Left lung (tissue), 10 donors: ENCODE results near the gene ADCY2. TPM values are rescaled to one million over a fixed set of nuclear protein-coding genes. Genes with fewer than 3 reads are reported as not detected.
A peak's percentile ranks its signal among the peaks of the same experiment; 100 is the strongest.

Experiments
- ATAC-seq: fragments of 200-7000 bp; cut with Tn5 transposase; one replicate; pipeline ENCODE4 v1.9.1; 2020; ENCODE audit warnings: moderate library complexity
- DNase-seq, 4 donors: peaks; one replicate each; pipeline ENCODE4 v3.0.0-alpha.2; 2013 to 2020
- H3K27ac ChIP-seq, 2 donors: fragments of 200-600 bp; sonication (generic) in 1 of 2; one replicate each; pipeline versions ENCODE4 v1.5.0 to v1.8.0; 2020 to 2021
- H3K27me3 ChIP-seq, 2 donors: fragments of 200-600 bp; sonication (generic) in 1 of 2; one replicate each; pipeline versions ENCODE4 v1.5.0 to v1.8.0; 2020 to 2021
- H3K36me3 ChIP-seq, 2 donors: fragments of 200-600 bp; sonication (generic) in 1 of 2; one replicate each; pipeline versions ENCODE4 v1.5.0 to v1.8.0; 2020 to 2021
- H3K4me1 ChIP-seq, 2 donors: fragments of 200-600 bp; one replicate each; pipeline ENCODE4 v1.8.0; 2021
- H3K4me3 ChIP-seq, 2 donors: fragments of 200-600 bp; sonication (generic) in 1 of 2; one replicate each; pipeline versions ENCODE4 v1.5.0 to v1.8.0; 2020 to 2021; ENCODE audit warnings: mild to moderate bottlenecking in 1 of 2
- H3K9me3 ChIP-seq, 2 donors: fragments of 200-600 bp; sonication (generic) in 1 of 2; one replicate each; pipeline versions ENCODE4 v1.5.0 to v1.8.0; 2020 to 2021
- intact Hi-C, 2 donors: fragments of 100-400 bp; cut with DNase I; formaldehyde crosslinking; loops; one replicate each; pipeline versions ENCODE4 v1.11.2 to v1.14.2; 2022
- polyA plus RNA-seq, 6 donors: library from polyadenylated mRNA; unstranded; fragments of 120-200 nt; gene quantifications; one replicate each; pipeline ENCODE4 v1.2.1, GENCODE V29; 2013; ENCODE audit not compliant: insufficient read length in 6 of 6
- total RNA-seq, 2 donors: library from RNA; stranded (reverse); fragmentation: NEBNext Ultra II Directional; extraction: Animal tissue kit (Norgen Biotek cat#: 25700); gene quantifications; one replicate each; pipeline ENCODE4 v1.2.1, GENCODE V29; 2021
- TF ChIP-seq, protein P1 (sequence below), 2 donors: fragments of 200-600 bp; sonication (generic) in 1 of 2; IDR thresholded peaks; one replicate each; pipeline versions ENCODE4 v1.5.0 to v1.8.0; 2021; ENCODE audit warnings: antibody characterized with exemption in 2 of 2
- donor health status: DM: no; HTN: yes; CAD: no.
- donor health status: DM: no; HTN: no; CAD: no.

The ADCY2 gene
- total and polyA plus RNA-seq, 8 donors, result 0.34 to 14.0 (median 9.6) TPM

DNA sequence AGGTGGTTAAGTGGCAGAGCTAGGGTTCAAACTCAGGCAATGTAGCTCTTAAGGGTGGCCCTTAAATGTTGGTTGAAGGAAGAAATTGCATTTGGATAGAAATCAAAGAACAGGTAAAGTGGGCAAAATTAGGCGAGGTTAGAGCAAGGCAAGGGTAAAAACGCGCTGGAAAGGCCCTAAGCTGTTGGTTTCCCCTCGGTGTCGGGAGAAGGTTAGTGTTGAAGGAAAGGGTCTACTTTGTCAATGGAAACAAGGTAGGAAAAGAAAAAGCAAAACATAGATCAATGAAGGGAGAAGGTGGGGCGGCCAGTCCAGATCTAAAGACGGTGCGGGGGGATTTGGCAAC, 472.5 kb downstream of the ADCY2 start:
- H3K4me1 ChIP-seq, result peaks cover 5 to 47% of the 10 kb centered on the region in 2 donors
- peak overlapping the region; percentile 87 to 92 for H3K27ac ChIP-seq
- intact Hi-C loops, result no loop called here
- DNase-seq, result no peak
- no peaks in the 10 kb centered on the region for H3K27me3 ChIP-seq
- TF ChIP-seq, protein P1, sequence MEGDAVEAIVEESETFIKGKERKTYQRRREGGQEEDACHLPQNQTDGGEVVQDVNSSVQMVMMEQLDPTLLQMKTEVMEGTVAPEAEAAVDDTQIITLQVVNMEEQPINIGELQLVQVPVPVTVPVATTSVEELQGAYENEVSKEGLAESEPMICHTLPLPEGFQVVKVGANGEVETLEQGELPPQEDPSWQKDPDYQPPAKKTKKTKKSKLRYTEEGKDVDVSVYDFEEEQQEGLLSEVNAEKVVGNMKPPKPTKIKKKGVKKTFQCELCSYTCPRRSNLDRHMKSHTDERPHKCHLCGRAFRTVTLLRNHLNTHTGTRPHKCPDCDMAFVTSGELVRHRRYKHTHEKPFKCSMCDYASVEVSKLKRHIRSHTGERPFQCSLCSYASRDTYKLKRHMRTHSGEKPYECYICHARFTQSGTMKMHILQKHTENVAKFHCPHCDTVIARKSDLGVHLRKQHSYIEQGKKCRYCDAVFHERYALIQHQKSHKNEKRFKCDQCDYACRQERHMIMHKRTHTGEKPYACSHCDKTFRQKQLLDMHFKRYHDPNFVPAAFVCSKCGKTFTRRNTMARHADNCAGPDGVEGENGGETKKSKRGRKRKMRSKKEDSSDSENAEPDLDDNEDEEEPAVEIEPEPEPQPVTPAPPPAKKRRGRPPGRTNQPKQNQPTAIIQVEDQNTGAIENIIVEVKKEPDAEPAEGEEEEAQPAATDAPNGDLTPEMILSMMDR (IDR thresholded peaks at IDR 0.05), result no peak
- H3K9me3 ChIP-seq, result no peaks in the 10 kb centered on the region
- peak; percentile 2 for ATAC-seq
- H3K36me3 ChIP-seq, result peaks cover 0 to 16% of the 10 kb centered on the region in 2 donors
- H3K4me3 ChIP-seq, result peak overlapping the region; percentile 86 to 90

DNA sequence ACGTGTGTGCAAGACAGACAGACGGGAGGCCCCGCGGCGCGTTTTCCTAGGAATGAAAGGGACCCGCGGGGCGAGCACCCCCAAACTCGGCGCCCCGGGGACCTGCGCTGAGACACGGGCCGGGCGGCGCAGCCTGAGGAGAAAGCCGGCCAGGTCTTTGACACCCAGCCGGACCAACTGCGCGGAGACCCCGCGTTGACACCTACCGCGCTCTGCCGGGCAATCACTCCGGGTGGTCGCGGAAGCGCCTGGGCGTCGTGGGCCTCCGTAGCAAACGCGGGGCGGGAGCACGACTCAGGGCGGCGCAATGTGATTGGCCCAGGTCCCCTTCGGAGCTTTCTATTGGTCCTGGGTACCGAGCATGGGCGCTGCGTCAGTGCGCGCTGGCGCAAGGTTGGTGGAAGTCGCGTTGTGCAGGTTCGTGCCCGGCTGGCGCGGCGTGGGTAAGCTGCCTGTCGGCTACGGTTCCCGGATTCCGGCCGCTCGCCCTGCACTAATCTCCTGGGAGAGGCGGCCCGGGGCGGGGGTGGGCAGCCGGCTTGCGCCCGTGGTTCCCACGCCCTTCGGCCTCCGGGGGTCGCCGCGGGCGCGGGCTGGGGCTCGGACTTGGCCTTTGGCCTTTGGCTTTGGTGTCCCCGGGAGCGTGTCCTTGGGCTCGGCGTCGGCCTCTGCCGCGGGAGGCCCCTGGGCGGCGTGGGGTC, 473.0 kb downstream of the ADCY2 start, which contains the start of the genes FASTKD3 and MTRR:
Gene FASTKD3, minus strand, starts transcription at position 259 of the 701 bp plus-strand sequence. CDS start 948 bp downstream, outside the sequence.
Gene MTRR, plus strand, starts transcription at position 376 of the 701 bp plus-strand sequence. CDS start 1,647 bp downstream, outside the sequence.
- Histone ChIP-seq H3K4me3 (peak within 1 kb of the TSS; percentile 86 to 90), H3K36me3 (peaks cover 0 to 16% of the 10 kb centered on the region in 2 donors), H3K27ac (peak within 1 kb of the TSS; percentile 87 to 92), H3K27me3 (no peaks in the 10 kb centered on the region), H3K9me3 (no peaks in the 10 kb centered on the region), H3K4me1 (peaks cover 5 to 47% of the 10 kb centered on the region in 2 donors)
- peak; percentile 91 to 96 (median 95) for DNase-seq
- TF ChIP-seq, protein P1 (IDR thresholded peaks at IDR 0.05), result peak in 1 of 2 donors; percentile 14
- peak; percentile 98 for ATAC-seq
- intact Hi-C loops, result no loop called here

DNA sequence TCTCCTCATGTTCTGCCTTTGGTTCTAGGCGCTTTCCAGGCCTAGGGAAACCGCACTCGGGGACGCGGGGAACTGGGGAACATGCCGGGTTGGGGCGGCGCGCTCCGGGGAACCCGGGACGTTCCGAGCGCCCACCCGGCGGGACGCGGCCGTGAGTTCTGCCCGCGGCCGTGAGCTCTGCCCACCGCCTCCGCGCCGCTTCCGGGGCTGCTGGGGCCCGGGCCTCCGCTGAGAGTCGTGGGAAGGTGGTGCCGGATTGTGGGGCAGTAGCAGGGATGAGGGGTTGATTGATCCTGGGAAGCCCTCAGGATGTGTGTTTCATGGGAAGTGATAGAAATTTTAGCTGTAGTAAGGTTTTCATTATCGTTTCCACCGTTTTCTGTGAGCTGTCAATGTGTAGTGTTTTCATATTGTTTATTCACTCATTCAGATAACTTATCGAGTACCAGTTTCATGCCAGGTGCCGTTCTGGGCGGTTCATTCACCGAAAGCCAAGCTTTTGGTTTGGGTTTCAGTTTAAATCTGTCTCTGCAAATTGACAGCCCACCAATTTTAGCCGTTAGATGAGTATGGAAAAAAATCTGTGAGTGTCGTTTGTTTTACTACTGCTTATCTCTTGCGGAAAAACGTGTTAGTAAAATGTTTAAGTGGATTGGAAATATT, 473.7 kb downstream of the ADCY2 start:
- H3K9me3 ChIP-seq, result no peaks in the 10 kb centered on the region
- intact Hi-C loops, result no loop called here
- H3K36me3 ChIP-seq, result peaks cover 0 to 18% of the 10 kb centered on the region in 2 donors
- peak overlapping the region; percentile 86 to 90 for H3K4me3 ChIP-seq
- TF ChIP-seq, protein P1 (IDR thresholded peaks at IDR 0.05), result no peak
- H3K4me1 ChIP-seq, result peaks cover 5 to 47% of the 10 kb centered on the region in 2 donors
- H3K27ac ChIP-seq, result peak overlapping the region; percentile 87 to 92
- no peaks in the 10 kb centered on the region for H3K27me3 ChIP-seq
- ATAC-seq (peak; percentile 57), DNase-seq (peak in 1 of 4 donors; percentile 85)

DNA sequence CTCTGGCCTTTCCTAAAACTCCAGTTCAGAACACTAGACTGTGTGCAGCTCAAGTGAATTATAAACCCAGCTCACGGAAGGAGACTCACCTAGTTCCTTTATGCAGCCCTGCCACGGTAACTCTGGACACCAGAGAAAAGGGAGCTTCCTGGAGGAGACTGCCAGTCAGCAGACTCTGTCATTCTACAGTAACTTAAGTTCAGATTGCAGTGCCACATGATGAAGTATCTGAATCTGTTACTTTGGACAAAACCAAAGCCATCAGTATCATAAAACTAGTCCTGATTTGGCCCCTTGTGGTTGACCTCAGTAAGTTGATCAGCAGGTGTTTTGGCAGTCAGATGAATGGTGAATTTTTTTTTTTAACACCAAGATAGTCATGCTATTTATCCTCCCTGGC, 475.7 kb downstream of the ADCY2 start:
- H3K36me3 ChIP-seq, result peaks cover 2 to 34% of the 10 kb centered on the region in 2 donors
- no peaks in the 10 kb centered on the region for H3K27me3 ChIP-seq
- H3K4me1 ChIP-seq, result peaks cover 5 to 57% of the 10 kb centered on the region in 2 donors
- ATAC-seq, result peak; percentile 10
- peak overlapping the region in 1 of 2 donors; percentile 86 for H3K4me3 ChIP-seq
- intact Hi-C loops, result no loop called here
- DNase-seq, result no peak
- H3K9me3 ChIP-seq, result no peaks in the 10 kb centered on the region
- TF ChIP-seq, protein P1 (IDR thresholded peaks at IDR 0.05), result no peak
- peak overlapping the region in 1 of 2 donors; percentile 53 for H3K27ac ChIP-seq
